HG03520 (cell line): ENCODE measurements around the gene SF3B5.
"Not testable (repeated sequence)": the region's sequence is repeated elsewhere in the genome, so short reads cannot be mapped to it uniquely, and the experiment has no call there.

Experiments
- ATAC-seq: cut with Tn5 transposase; IDR thresholded peaks from one replicate; pipeline ENCODE4 v1.9.1; 2021; ENCODE audit warnings: mild to moderate bottlenecking, moderate library complexity; ENCODE audit not compliant: unreplicated experiment

The SF3B5 gene

DNA sequence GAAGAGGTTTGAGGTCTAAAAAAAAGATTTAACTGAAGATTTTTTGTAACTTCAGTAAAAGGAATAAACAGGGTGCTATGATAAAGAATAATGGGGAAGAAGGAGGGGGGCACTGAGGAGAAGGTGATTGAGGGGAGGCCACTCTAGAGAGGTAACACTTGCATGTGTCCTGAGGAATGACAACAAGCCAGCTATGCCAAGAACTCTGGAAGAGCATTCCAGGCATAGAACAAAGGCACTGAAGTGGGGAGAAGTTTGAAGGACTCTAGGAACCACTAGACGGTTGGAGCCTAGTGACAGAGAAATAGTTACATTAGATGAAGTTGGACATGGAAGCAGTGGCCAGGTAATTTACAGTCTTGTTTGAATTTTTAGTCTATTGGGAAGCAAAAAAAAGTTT lies 10.8 kb upstream of the SF3B5 start:
- no peak for ATAC-seq

DNA sequence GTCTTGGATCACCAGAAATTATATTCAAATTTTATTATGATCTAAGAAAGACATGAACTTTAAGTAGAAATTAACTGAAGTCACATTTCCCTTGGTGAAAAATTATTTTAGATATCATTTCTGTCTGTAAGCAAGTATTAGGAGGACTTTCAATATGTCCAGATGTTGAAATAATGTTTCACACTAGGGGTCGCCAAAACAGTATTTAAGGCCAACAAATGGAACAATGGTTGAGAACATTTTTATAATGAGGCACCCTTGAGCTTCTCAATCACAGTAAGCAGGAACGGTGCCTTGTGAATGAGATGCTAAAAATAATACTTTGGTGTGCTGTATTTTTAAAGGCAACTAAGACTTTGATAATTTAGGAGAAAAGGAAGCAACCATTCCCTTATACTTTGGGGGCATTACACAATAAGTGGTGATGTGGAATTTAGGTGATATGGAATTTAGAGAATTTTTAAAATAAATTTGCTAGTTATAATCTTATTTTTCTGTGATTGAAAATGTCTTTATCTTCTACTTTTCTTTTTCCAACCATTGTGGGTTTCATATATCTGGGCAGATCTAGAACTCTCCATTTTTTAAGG lies 9.6 kb upstream of the SF3B5 start:
- ATAC-seq = peak; percentile 88

DNA sequence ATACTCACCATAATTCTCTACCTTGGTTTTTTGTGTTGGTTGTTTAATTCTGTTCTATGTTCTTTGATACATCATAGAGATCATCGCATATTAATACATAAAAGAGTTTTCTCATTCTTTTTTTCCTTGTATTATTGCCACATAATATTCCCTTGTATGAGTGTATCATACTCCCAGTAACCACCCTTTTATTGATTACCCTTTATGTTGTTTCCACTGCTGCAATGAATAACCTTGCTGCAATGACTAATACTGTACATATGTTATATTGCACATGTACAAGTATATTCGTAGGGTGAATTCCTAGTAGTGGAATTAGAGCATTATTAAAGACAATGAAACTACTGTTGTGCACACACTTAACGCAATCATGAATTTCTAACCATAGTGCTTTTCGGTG lies 9.1 kb upstream of the SF3B5 start:
- ATAC-seq = no peak

DNA sequence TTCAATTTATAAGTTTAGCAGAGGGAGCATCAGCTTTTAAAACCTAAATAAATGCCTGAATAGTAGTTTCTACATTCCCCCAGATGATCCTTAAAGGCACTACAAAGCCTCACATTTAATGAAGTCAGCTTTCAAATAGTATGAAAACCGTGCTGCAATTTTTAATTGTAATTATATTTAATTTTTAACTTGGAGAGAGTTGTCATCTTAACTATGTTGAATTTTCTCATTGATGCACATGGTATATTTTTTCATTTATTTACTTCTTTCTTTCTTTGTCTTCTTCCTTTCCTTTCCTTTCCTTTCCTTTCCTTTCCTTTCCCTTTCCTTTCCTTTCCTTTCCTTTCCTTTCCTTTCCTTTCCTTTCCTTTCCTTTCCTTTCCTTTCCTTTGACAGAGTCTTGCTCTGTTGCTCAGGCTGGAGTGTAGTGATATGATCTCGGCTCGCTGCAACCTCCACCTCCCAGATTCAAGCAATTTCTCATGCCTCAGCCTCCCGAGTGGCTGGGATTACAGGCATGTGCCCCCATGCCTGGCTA lies 7.7 kb upstream of the SF3B5 start:
- ATAC-seq = no peak

DNA sequence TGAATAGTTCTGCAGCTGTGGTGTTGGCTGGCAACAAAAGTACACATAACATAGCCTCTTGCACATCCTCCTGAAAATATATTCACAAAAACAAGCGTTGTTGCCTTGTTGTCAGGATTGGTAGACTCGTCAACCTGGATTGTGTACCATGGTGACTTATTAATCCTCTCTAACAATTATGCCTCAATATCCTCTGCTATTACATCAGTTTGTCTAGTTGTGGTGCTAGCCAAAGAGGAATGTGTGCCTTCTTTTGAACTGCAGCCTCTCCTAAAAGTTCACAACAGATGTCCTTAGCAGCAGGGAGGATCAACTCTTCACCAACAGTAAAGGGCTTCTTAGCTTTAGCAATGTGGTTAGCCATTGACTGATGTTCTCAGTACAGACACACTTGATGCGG lies 3.6 kb upstream of the SF3B5 start:
- no peak for ATAC-seq

DNA sequence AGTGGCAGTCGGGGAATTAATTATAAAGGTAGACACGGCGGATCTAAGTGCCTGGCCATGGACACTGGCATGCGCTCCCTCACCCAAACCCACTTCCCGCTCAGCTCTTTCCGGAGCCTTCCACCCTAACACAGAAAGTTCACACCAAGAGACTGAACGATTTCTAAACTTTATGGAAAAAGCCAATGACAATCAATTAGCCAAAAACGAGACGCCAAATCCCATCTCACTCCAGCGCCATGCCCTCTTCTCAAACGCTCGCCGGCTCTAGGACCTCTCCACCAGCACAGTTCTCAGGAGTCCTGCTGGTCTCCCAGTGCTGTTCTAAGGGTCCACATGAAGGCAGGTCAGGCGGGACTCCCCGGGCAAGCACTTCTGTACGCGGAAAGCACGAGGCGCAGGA lies 641 bp downstream of the SF3B5 start:
- no peak for ATAC-seq

DNA sequence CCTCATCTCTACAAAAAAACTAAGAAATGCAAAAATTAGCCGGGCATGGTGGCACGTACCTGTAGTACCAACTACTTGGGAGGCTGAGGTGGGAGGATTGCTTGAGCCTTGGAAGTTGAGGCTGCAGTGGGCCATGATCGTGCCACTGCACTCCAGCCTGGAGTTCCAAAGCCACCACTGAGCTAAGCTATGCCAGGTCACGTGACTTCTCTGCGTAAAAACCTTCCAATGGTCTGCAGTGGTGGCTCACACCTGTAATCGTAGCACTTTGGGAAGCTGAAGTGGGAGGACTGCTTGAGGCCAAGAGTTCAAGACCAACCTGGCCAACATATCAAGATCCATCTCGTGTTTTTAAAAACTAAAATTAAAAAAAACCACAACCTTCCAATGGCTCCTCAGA lies 1.7 kb downstream of the SF3B5 start:
- no peak for ATAC-seq

DNA sequence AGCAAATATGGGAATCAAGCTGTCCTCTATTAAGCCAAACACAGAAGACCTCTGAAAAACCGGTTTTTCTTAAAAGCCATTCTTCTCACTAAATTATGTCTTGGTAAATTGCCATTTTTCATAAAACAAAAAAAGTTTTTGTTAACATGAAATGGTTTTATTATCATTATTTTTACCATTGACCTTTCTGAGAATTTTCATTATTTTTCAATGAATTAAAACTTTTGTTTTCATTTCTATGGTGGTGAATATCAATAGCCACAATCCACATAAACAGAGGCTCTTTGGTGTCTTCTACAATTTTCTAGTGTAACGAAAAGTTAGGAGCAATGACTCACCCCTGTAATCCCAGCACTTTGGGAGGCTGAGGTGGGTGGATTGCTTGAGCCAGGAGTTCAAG lies 2.1 kb downstream of the SF3B5 start:
- no peak for ATAC-seq

DNA sequence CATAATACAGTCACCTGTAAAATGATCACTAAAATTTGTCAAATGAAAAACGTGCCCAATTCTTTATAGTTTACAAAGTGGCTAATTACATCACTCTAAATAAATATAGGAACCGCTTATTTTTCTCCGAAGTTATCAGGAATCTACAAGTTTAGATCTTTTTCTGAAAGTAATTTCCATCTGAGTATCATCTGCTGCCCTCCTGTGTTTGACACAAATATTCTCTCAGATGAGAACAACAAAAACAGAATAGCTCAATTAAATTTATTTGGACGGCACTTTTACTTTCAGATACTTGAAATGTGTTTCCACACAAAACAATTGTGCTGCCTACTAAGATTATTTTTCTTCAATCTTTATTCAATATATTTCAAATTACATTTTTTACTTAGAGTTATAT lies 5.0 kb downstream of the SF3B5 start:
- no peak for ATAC-seq

DNA sequence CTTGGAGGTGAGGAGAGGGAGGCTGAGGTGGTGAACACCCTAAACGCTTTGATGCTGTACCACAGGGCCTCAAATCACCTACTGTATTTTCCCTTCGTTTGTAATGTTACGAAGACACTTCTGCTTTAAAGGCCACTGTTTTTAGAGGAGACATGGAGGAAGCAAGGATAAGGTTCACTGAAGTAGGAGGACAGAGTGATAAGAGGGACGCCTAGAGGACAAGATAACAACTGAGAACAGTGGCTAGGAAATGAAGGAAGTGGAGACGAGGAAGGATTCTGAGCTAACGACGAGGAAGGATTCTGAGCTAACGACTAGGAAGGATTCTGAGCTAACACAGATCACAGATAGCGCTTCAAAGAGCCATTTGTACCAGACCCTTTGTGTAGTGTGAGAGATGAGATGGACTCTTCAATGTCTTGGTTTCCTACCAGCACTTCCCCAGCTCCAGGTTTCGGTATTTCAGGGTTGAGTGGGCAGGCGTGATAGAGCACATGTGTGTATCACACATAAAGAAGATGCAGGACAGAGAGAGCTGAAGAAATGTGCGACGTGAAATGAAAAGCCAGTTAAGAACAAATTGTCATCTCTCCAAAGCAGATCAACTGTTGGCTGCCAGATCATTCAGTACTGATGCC lies 7.5 kb downstream of the SF3B5 start:
- peak; percentile 58 for ATAC-seq

DNA sequence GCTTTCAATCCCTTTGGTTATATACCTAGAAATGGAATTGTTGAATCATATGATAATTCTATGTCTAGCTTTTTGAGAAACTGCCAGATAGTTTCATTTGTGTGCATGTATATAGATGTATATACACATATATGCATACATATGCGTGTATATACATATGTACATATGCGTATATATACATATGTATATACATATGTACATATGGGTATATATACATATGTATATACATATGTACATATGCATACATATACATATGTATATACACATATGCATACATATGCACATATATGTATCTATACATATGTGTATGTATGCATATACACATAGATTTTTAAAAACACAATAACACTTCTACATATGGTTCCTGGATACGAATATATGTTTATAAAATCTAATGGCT lies 8.4 kb downstream of the SF3B5 start:
- ATAC-seq = no peak

DNA sequence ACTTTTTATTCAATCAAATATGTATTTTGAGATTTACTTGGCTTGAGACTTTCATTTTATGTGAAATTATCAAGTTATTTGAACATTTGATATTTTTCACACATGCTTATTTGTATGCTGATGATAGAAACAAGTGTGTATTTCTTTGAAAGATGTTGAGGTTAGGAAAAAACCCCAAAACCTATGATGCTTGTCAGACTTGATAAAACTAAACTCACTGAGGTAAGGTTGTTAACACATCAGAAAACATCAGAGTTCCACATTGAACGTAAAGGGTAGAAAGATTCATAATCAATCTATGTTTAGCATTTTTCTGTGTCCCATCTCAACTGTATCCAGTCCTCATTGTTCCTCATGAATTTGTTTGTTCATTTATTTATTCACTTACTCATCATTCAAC lies 12.2 kb downstream of the SF3B5 start:
- no peak for ATAC-seq

DNA sequence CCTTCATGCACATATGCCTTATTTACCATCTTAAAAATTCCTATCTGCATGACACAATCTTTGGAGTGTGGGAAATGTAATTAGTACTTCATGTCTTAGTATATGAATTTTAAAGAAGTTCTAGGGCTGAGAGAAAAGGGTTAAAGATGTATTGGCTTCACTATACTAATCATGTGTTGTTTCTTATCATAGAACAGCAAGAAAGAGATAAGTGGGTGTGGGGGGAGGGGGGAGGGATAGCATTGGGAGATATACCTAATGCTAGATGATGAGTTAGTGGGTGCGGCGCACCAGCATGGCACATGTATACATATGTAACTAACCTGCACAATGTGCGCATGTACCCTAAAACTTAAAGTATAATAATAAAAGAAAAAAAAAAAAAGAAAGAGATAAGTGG lies 13.0 kb downstream of the SF3B5 start:
- ATAC-seq = not testable (repeated sequence)

DNA sequence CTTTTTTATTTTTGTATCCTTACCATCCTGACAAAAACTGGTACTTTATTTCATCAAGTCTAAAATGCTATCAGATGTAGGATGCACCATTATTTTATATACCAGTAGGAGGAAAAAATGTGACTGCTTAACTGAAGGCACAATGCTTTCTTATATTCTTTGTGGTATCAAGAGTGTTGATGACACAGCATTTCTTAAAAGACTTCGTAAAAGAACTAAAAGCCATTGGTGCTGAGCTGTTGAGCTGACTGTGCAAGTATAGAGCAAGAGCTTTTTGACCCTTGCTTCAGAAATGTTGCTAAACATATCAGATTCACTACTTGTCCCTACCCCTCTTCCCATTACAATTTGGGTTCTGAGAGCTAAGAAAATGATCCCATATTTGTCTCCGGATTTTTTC lies 17.5 kb downstream of the SF3B5 start:
- ATAC-seq = no peak

DNA sequence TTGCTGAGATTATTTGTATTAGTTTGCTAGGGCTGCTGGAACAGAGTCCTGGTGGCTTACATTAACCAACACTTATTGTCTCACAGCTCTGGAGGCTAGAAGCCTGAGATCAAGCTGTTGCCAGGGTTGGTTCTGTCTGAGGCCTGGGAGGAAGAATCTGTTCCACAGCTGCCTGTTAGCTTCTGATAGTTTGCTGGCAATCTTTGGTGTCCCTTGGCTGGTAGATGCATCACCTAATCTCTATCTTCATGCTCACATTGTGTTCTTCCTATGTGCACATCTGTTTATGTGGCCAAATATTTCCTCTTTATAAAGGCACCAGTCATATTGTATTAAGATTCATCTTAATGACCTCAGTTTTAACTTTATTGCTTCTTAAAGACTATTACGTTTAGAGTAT lies 19.5 kb downstream of the SF3B5 start:
- ATAC-seq = no peak

DNA sequence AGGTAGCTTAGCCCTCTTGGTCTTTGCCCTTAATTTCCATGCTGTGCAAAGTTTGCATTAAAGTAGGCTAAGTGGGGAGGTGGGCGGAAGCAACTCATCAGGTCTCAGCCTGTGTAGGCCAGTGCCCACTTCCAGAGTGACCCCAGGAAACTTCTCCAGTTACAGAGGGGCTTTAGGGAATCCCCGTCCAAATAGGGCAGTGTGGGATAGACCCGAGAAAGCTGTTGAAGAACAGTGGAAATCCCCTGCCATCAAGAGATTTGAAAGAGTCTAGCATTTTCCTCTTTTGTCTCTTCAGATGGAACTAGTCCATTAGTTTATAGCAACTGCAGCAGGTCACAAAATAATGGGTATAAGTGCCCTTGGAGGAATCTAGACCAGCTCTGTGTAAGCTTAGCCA lies 20.2 kb downstream of the SF3B5 start:
- ATAC-seq = no peak

DNA sequence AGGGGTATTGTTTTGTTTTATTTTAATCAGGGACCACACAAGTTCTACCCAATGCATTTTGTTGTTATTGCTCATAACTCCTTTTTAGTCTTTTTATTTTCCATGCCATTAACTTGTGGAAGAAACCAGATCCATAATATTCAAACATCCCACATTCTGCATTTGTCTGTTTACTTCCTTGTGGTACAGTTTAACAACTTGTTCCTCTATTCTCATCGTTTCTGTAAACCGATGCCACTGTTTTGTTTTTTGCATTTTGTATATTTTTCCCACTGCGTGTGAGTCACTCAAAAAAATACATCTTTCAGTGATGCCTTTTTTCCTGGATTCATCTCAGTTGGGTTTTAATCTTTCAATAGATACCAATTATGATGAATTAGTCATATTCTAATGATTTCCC lies 22.3 kb downstream of the SF3B5 start:
- no peak for ATAC-seq

DNA sequence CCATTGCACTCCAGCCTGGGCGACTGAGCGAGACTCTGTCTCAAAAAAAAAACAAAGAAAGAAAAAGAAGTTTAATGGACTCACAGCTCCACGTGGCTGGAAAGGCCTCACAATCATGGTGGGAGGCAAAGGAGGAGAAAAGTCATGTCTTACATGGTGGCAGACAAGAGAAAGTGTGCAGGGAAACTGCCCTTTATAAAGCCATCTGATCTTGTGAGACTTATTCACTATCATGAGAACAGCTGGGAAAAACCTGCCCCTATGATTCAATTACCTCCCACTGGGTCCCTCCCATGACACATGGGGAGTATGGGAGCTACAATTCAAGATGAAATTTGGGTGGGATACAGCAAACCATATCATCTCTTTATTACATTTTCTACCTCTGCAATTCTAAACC lies 25.9 kb downstream of the SF3B5 start:
- no peak for ATAC-seq

DNA sequence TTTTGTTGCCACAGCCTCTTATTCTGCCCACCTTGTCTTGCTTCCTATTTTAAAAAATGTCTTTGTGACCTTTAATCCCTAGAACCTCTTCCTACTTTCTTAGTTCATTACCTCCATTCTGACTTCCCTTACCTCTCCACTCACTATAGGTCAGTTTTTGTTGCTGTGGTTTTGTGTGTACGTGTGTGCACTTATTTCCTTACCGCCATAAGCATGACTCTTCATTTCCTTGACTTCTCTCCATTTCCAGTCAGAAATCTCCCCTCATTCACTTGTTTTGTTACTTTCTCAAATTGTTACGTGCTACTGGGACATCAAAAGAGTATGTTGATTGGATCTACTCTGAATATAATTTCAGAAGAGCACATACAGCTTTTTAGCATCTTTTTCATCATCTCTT lies 26.6 kb downstream of the SF3B5 start:
- no peak for ATAC-seq

DNA sequence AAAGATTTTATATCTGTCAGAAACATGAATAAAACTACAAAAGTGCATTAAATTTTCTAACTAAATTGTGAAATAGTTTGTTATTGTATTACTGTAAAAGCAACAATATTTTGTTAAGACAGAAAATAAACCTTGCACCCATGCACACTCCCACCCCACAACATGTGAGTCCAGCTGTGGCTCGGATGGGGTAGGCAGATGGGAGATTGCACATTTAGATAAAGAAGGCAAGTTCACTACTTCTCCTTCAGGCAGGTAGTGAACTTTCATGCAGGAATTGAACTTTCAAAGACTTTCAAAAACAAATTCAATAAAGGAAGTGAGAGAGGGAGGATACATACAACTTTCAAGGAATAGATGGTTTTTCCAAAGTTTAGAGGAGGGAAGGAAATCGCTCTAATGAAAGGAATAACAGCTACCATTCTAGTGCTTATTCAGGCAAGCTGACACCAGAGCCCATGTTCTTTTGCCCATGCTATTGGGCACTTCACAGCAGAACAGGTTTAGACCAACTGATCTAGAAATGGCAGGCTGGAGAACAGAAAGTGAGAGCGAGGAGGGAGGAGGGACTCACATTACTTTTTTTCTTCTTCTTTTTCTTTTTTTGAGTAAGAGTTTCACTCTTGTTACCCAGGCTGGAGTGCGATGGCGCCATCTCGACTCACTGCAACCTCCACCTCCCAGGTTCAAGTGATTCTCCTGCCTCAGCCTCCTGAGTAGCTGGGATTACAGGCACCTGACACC lies 28.5 kb downstream of the SF3B5 start:
- ATAC-seq = peak; percentile 37

DNA sequence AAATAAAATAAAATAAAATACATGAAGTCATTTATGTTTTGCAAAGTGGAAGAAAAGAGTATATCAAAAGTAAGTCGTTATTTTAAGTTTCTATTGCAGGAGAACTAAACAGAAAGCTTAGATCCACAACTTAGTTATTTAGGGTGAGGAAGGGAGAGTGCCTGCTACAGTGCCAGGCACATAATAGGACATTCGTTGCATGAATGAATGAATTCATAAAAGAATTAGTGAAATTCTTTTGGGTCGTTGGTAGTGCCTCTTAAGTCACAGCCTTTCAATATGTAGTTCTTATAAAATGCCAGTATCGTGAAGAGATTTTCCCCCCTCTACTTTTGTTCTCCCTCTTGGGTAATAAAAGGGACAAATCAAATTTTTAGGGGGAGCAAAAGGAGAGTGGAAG lies 29.1 kb downstream of the SF3B5 start:
- ATAC-seq = no peak

DNA sequence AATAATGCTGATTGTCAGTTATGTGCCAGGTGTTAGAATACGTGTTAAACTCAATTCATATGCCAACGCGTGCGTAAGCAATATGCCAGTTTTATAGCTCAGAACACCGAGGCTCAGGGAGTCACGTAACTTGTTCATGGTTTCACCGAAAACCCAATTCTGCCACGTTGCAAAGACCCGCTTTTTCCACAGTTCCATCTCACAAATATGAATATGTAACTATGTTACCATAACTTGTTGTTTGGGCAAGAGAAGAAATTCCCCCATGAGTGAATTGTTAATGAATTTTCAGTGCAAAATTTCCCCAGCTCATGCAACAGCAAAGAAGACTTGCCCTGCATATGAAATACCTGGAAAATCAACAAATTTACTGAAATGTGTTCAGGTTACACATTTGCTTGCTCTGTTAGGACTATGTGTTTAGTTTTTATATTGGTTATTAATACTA lies 30.1 kb downstream of the SF3B5 start:
- no peak for ATAC-seq
